Cardiac muscle cell (in vitro differentiated cells and primary cell): Measurements from ENCODE around the gene ZNF571. TPM values are rescaled to one million over a fixed set of nuclear protein-coding genes. Genes with fewer than 3 reads are reported as not detected.

Experiments
- DNase-seq, 2 donors: peaks; one replicate each; pipeline versions ENCODE4 v3.0.0 to v3.0.0-alpha.2; 2010 to 2017; ENCODE audit warnings: low read depth in 1 of 2, low spot score in 1 of 2
- H3K27ac ChIP-seq: fragments of 200-600 bp; sonication (generic); 2 replicates; pipeline ENCODE4 v1.5.1; 2016
- H3K27me3 ChIP-seq: fragments of 200-600 bp; sonication (generic); 2 replicates; pipeline ENCODE4 v1.6.0; 2016; ENCODE audit warnings: control low read depth
- H3K36me3 ChIP-seq: fragments of 200-600 bp; sonication (generic); 2 replicates; pipeline ENCODE4 v1.5.1; 2016; ENCODE audit warnings: control low read depth
- H3K4me1 ChIP-seq: fragments of 200-600 bp; sonication (generic); 2 replicates; pipeline ENCODE4 v1.8.1; 2017; ENCODE audit warnings: low read depth, mild to moderate bottlenecking, mixed run types
- H3K4me3 ChIP-seq: fragments of 200-600 bp; sonication (generic); 2 replicates; pipeline ENCODE4 v1.5.1; 2016; ENCODE audit warnings: mild to moderate bottlenecking
- H3K9me3 ChIP-seq: fragments of 200-600 bp; sonication (generic); 2 replicates; pipeline ENCODE4 v1.5.1; 2017; ENCODE audit warnings: low read depth, mild to moderate bottlenecking, control low read depth
- CTCF ChIP-seq: IDR thresholded peaks from 2 replicates; pipeline ENCODE4 v1.5.1; 2012; ENCODE audit warnings: low read depth, mild to moderate bottlenecking, low read length
- polyA plus RNA-seq: library from polyadenylated mRNA; unstranded; fragments of >200 nt; fragmentation: Nextera tagmentation; extraction: Ambion mirVana; gene quantifications from 2 replicates; pipeline ENCODE4 v1.2.1, GENCODE V29; 2016
- total RNA-seq: library from RNA; depleted of rRNA; stranded (reverse); fragments of >200 nt; gene quantifications from 2 replicates; pipeline ENCODE4 v1.2.3, GENCODE V29; 2016

ZNF571 gene
- total RNA-seq (3.3 and 5.0 TPM in 2 replicates), polyA plus RNA-seq (4.8 and 6.1 TPM in 2 replicates)

GRCh38 chr19:37594304-37594981, at the start of gene ZNF571, which contains the start of gene ZNF540:
Gene ZNF571, minus strand, starts transcription at chr19:37594792. Its CDS starts 8,116 bp downstream, at chr19:37586676.
Gene ZNF540, plus strand, starts transcription at chr19:37594876. Its CDS starts 3,572 bp downstream, at chr19:37598448.
- no peak for TF ChIP-seq CTCF
- Histone ChIP-seq H3K27ac (peak within 1 kb of the TSS; percentile 92), H3K27me3 (peaks cover 11% of the 10 kb centered on the region), H3K36me3 (no peaks in the 10 kb centered on the region), H3K9me3 (no peaks in the 10 kb centered on the region), H3K4me1 (no peaks in the 10 kb centered on the region), H3K4me3 (peak within 1 kb of the TSS; percentile 91)
- DNase-seq, result peak; percentile 96 to 97

- Histone ChIP-seq H3K27me3 (no peaks in the 10 kb centered on the region), H3K36me3 (peaks cover 37% of the 10 kb centered on the region), H3K4me1 (no peaks in the 10 kb centered on the region), H3K9me3 (peaks cover 11% of the 10 kb centered on the region), H3K27ac (no peak overlapping the region), H3K4me3 (no peak overlapping the region)
- DNase-seq, result no peak
- no peak for TF ChIP-seq CTCF
Observed at GRCh38 chr19:37635076-37636056, 40.8 kb upstream of the ZNF571 start.

- Histone ChIP-seq H3K27me3 (peaks cover 11% of the 10 kb centered on the region), H3K4me1 (no peaks in the 10 kb centered on the region), H3K4me3 (peak overlapping the region; percentile 91), H3K9me3 (no peaks in the 10 kb centered on the region), H3K36me3 (no peaks in the 10 kb centered on the region), H3K27ac (peak overlapping the region; percentile 92)
- peak in 1 of 2 donors; percentile 67 for DNase-seq
- TF ChIP-seq CTCF, result no peak
Observed at GRCh38 chr19:37594982-37595382, 390 bp upstream of the ZNF571 start.

- Histone ChIP-seq H3K4me3 (peak overlapping the region; percentile 91), H3K4me1 (no peaks in the 10 kb centered on the region), H3K27ac (peak overlapping the region; percentile 92), H3K9me3 (no peaks in the 10 kb centered on the region), H3K36me3 (no peaks in the 10 kb centered on the region), H3K27me3 (peaks cover 11% of the 10 kb centered on the region)
- TF ChIP-seq CTCF, result no peak
- DNase-seq, result no peak
Observed at GRCh38 chr19:37593996-37594303, 642 bp downstream of the ZNF571 start.

- no peak for DNase-seq
- no peak for TF ChIP-seq CTCF
- Histone ChIP-seq H3K27me3 (no peaks in the 10 kb centered on the region), H3K27ac (no peak overlapping the region), H3K4me1 (no peaks in the 10 kb centered on the region), H3K9me3 (no peaks in the 10 kb centered on the region), H3K4me3 (no peak overlapping the region), H3K36me3 (peaks cover 10% of the 10 kb centered on the region)
Observed at GRCh38 chr19:37583340-37583739, 11.3 kb downstream of the ZNF571 start.
